ENCODE measurements around the gene ARMC10.
"Not testable (repeated sequence)": the region's sequence is repeated elsewhere in the genome, so short reads cannot be mapped to it uniquely, and the experiment has no call there.

Gene ARMC10

DNA sequence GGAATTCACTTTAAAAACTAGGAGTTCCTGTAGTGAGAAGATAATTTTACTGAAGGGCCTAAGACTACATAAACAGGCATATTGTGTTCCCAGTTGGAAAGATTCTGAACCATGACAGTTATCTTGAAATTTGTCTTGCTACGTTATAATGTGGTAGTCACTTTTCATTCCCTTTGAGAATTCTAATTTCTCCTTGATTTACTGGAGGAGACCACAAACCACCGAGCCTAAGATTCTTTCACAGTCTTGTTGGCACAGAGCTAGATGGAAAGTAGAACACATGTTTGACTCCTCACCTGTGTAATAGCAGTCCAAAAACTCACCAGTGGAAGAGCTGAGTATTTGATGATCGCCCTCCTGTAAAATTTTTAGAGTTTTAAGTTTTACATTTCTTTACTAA lies 4.9 kb downstream of the ARMC10 start:
- DNase-seq: no peak

DNA sequence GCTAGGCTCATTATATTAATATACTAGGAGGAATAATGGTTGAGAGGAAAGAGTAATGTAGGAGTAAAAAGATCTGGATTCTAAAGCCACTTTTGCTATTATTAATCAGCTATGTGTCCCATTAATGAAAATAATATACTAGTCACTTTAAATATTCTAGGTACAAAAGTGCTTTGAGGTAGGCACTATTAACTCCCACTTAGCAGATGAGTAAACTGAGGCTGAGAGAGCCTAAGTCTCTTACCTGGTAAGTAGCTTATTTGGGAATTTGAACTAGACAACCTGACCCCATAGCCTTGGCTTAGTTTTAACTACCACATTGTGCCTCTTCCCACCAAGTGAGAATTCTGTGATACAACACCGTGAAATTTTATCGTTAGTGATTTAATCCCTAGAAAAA lies 6.0 kb downstream of the ARMC10 start:
- DNase-seq: no peak

DNA sequence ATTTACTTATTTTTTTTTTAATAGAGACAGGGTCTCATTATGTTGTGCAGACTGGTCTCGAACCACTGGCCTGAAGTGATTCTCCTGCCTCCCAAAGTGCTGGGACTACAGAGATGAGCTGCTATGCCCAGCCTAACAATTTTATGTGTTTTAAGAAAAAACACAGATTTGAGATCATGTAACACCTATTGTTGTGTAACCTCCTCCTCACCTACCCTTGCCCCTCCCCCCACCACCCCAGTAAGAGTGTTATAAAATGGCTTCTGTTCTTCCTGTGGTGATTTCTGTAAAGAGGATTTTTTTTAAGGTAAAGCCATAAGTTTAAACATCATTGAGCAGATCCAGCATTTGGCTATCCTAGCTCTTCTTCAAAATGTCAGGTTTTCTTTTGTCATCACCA lies 7.6 kb downstream of the ARMC10 start:
- no peak for DNase-seq

- DNase-seq: no peak
Measured at GRCh38 chr7:103083210-103083609, 8.3 kb downstream of the ARMC10 start.

DNA sequence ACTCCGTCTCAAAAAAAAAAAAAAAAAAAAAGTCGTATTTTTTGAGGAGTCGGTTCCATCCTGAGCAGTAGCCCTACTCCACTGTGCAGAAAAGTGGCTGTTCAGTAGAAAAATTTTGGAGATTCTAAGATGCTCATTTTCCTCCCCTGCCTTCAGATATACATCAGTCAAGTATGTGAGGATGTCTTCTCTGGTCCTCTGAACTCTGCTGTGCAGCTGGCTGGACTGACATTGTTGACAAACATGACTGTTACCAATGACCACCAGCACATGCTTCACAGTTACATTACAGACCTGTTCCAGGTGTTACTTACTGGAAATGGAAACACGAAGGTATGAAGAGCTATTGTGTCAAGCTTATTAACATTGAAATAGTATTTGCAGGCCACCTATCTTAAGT lies 17.4 kb downstream of the ARMC10 start:
- DNase-seq: not testable (repeated sequence)

- DNase-seq: no peak
Measured at GRCh38 chr7:103093429-103093828, 18.5 kb downstream of the ARMC10 start.

DNA sequence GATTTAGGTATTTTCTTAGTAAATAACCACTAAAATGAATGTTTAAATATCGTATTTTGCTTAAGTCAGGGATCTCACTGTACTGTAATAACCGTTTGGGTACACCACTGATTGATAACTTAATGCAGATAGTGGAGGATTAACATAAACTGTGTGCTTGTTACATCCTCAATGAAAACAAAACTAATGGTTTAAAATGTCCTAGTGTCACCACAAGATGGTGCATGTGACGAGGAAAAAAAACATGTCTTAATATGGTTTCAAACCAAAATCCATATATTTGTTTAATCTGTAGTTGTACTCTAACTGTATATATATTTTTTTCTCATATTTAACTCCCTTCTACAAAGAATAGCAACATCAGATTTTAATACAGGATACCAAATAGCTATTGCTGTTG lies 19.2 kb downstream of the ARMC10 start:
- DNase-seq: no peak

DNA sequence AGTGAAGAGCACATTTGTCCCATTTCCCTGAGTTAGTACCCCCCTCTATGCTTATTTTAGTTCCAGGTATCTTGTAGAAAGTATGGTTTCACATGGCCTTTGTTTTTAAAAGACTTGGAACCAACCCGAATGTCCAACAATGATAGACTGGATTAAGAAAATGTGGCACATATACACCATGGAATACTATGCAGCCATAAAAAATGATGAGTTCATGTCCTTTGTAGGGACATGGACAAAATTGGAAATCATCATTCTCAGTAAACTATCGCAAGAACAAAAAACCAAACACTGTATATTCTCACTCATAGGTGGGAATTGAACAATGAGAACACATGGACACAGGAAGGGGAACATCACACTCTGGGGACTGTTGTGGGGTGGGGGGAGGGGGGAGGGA lies 20.6 kb downstream of the ARMC10 start:
- DNase-seq: not testable (repeated sequence)

GRCh38 chr7:103097041-103097440 lies 22.1 kb downstream of the ARMC10 start:
- DNase-seq: no peak

- DNase-seq: no peak
Measured at GRCh38 chr7:103100348-103100747, 25.4 kb downstream of the ARMC10 start.

- DNase-seq: no peak
Measured at GRCh38 chr7:103101543-103101942, 26.6 kb downstream of the ARMC10 start.

GRCh38 chr7:103106005-103106702 lies 31.2 kb downstream of the ARMC10 start:
- DNase-seq: no peak

DNA sequence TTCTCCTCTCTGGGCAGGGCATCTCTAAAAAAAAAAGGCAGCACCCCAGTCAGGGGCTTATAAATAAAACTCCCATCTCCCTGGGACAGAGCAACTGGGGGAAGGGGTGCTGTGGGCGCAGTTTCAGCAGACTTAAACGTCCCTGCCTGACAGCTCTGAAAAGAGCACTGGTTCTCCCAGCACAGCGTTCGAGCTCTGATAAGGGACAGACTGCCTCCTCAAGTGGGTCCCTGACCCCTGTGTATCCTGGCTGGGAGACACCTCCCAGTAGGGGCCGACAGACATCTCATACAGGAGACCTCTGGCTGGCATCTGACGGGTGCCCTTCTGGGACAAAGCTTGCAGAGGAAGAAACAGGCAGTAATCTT lies 31.7 kb downstream of the ARMC10 start:
- not testable (repeated sequence) for DNase-seq

DNA sequence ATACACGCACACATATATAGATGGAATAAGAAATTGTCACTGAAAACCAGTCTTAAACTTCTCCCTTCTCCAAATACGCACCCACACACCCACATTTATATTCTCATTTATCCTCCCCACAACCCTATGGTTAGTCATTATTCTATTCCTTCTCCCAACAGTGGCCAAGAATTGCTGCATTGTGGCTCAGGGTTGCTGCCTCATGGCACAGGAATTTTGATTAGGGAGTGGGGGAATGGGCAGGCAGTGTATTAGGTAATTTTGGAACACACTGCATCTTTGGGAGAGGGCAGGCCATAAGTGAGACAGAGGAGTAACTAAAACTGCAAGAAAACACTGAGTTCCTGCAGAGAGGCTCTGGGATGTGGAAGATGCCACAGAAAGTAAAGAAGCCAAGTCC lies 38.2 kb downstream of the ARMC10 start:
- no peak for DNase-seq

GRCh38 chr7:103114576-103115008 lies 39.7 kb downstream of the ARMC10 start:
- no peak for DNase-seq

- DNase-seq: no peak
Measured at GRCh38 chr7:103115771-103116170, 40.8 kb downstream of the ARMC10 start.

DNA sequence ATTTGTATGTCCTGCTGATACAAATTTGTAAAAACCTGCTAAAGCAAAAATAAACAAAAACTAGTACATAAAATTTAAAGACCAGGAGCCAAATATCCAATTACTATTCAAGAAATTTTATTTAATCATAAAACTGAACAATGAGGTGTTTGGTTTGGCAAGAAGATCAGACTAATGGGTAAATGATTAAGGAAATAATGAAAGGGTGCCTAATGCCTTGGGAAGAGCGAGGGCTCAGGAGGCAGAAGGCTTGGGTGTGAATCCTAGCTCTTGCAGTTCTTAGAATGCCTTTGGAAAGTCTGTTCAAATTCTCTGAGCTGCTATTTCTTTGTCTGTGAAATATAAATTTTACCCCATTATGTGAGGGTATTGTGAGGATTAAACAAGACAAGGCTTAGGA lies 41.6 kb downstream of the ARMC10 start:
- DNase-seq: no peak

DNA sequence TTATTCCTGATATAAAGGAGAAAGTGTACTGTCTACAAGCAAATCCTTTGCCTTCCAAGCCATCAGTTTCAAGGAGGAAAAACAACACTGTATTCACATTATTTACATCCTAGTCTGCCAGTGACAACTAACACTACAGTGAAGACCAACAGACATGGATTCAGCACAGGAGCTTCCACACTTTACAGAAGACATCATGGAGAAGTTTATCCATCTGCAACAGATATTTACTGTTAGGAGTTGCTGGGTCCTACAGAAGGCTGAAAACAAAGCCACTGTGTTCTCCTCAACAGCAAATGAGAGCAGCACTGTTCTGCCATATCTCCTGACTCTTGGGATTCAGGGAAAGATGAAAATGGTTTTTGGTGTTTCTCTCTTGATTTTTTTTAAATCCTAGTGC lies 42.1 kb downstream of the ARMC10 start:
- DNase-seq: no peak

- DNase-seq: no peak
Measured at GRCh38 chr7:103117465-103117864, 42.5 kb downstream of the ARMC10 start.

DNA sequence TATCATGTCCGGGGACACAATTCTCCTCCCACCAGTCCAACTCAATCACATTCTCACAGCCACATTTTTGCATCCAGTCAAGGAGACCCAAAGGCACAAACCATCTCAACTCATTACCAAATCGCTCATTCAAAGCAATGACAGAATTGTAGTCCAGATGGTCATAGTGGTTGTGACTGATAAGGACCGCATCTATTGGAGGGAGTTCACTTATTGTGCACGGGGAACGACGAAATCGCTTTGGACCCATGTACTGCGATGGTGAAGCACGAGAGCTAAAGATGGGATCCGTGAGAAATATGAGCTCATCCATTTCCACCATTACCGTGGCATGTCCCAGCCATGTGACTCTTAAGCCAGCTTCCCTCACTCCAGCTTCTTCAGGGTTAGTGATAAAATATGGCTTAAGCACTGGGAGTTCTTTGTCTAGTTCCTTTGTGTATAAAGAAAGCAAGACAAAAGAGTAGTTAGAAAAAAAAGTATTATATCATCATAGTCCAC lies 44.9 kb downstream of the ARMC10 start:
- DNase-seq: no peak

- no peak for DNase-seq
Measured at GRCh38 chr7:103120362-103120761, 45.4 kb downstream of the ARMC10 start.

DNA sequence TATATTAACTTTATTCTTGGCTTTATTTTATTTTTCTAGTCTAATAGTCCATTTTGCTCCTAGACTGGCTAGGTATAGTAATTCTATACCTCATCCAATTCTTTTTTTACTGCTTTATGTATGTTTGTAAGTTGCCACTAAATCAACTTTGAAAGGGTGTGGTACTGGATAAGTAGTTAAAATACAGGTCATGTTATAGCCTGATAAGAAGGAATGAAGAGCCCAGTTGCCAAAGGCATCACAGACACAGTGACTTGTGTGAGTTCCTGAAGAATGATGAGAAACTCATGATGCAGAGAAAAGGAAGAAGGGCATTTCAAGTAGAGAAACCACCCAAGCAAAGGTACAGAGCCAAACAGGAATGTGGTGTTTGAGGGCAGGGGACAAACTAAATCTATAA lies 46.7 kb downstream of the ARMC10 start:
- no peak for DNase-seq

DNA sequence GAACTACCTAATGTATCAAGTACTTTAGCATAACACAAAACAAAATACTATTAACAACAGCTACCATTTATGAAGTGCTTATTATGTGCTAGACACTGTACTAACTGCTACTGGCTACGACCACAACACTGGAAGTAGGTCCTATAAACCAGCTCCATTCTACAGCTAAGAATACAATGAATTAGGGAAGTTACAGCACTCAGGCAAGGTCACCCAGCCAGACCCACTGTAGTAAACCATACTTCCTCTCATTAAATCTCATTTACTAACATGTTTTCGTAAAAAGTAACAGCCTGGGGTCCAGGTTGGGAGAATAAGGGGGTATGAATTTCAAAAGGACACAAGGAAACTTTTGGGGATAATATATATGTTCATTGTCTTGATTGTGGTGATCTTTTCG lies 48.6 kb downstream of the ARMC10 start:
- DNase-seq: peak; percentile 23

GRCh38 chr7:103124429-103124979 lies 49.6 kb downstream of the ARMC10 start:
- DNase-seq: no peak

- DNase-seq: no peak
Measured at GRCh38 chr7:103127006-103127405, 52.1 kb downstream of the ARMC10 start.
